Measurements from ENCODE around the gene FILIP1L. TPM values are rescaled to one million over a fixed set of nuclear protein-coding genes. Genes with fewer than 3 reads are reported as not detected.

FILIP1L gene
- total and polyA plus RNA-seq, 2 of the 13 experiments (the other 11 are each of a cell fraction or from before 2014, with no cell fraction given): 8.1 to 187 TPM

- TF ChIP-seq ZBTB37 (CRISPR knock-in tag; IDR thresholded peaks at IDR 0.05): no peak
- TF ChIP-seq ZNF891 (CRISPR knock-in tag; IDR thresholded peaks at IDR 0.05): no peak
- TF ChIP-seq IKZF5 (CRISPR knock-in tag; IDR thresholded peaks at IDR 0.05): peak; percentile 79; the same call in 1 of the 2 replicates
- TF ChIP-seq BHLHE40 (IDR thresholded peaks at IDR 0.05; ENCODE audit: low read length): no peak
- TF ChIP-seq KLF13 (CRISPR knock-in tag; IDR thresholded peaks at IDR 0.05): no peak
- TF ChIP-seq HNRNPLL (IDR thresholded peaks at IDR 0.05; ENCODE audit: low read depth, low read length, poor library complexity, severe bottlenecking): no peak
- TF ChIP-seq BCLAF1 (IDR thresholded peaks at IDR 0.05): no peak
- TF ChIP-seq FOXK1 (CRISPR knock-in tag; IDR thresholded peaks at IDR 0.05; ENCODE audit: borderline replicate concordance, low read depth): peak; percentile 63; the same call in 1 of the 2 replicates
- TF ChIP-seq FOXO1 (CRISPR knock-in tag; IDR thresholded peaks at IDR 0.05): peak; percentile 85
- TF ChIP-seq ZNF530 (CRISPR knock-in tag; IDR thresholded peaks at IDR 0.05; ENCODE audit: low read depth): no peak
- TF ChIP-seq MYC (CRISPR knock-in tag; IDR thresholded peaks at IDR 0.05; ENCODE audit: borderline replicate concordance): no peak
- TF ChIP-seq PRDM10 (CRISPR knock-in tag; IDR thresholded peaks at IDR 0.05; ENCODE audit: low read depth): no peak
- TF ChIP-seq AKNA (CRISPR knock-in tag; IDR thresholded peaks at IDR 0.05; ENCODE audit: borderline replicate concordance): no peak
- no peak for TF ChIP-seq MTA3 (CRISPR knock-in tag; IDR thresholded peaks at IDR 0.05)
- no peak for TF ChIP-seq KDM2A (CRISPR knock-in tag; IDR thresholded peaks at IDR 0.05; ENCODE audit: borderline replicate concordance, low read depth)
Measured at GRCh38 chr3:100063929-100064461, 50.3 kb downstream of the FILIP1L start (continued).

All from HepG2 (cell line).